Type B pancreatic cell (in vitro differentiated cells): ENCODE data around the gene CAND2. TPM values are rescaled to one million over a fixed set of nuclear protein-coding genes. Genes with fewer than 3 reads are reported as not detected.
A peak's percentile ranks its signal among the peaks of the same experiment; 100 is the strongest.

ENCODE experiments used
- DNase-seq: peaks from one replicate; pipeline ENCODE4 v3.0.0; 2021; ENCODE audit warnings: mixed read lengths; ENCODE audit not compliant: unreplicated experiment; ENCODE audit errors: extremely low spot score
- H3K27ac Mint-ChIP-seq: 2 replicates; pipeline ENCODE4 v1.8.0; 2021; ENCODE audit warnings: mild to moderate bottlenecking, mixed read lengths
- H3K27me3 Mint-ChIP-seq: 2 replicates; pipeline ENCODE4 v1.8.0; 2021; ENCODE audit warnings: mixed read lengths
- H3K36me3 Mint-ChIP-seq: 2 replicates; pipeline ENCODE4 v1.8.0; 2021; ENCODE audit warnings: mixed read lengths
- H3K4me1 Mint-ChIP-seq: one replicate; pipeline ENCODE4 v1.8.0; 2021; ENCODE audit warnings: mixed read lengths; ENCODE audit not compliant: unreplicated experiment
- H3K4me3 Mint-ChIP-seq: 2 replicates; pipeline ENCODE4 v1.8.0; 2021; ENCODE audit warnings: mild to moderate bottlenecking, mixed read lengths
- H3K9me3 Mint-ChIP-seq: 2 replicates; pipeline ENCODE4 v1.8.0; 2021; ENCODE audit warnings: mixed read lengths
- total RNA-seq: library from RNA; stranded (reverse); gene quantifications from 2 replicates; pipeline ENCODE4 v1.2.1, GENCODE V29; 2021; ENCODE audit warnings: low replicate concordance
- TF ChIP-seq, protein P1 (sequence below): fragments of 200-600 bp; sonication (generic); conservative IDR thresholded peaks from 2 replicates; pipeline ENCODE4 v1.5.0; 2021; ENCODE audit warnings: antibody characterized with exemption, mild to moderate bottlenecking

Gene CAND2
- total RNA-seq, 1 donor from 2014 or later, result 11.1 TPM

DNA sequence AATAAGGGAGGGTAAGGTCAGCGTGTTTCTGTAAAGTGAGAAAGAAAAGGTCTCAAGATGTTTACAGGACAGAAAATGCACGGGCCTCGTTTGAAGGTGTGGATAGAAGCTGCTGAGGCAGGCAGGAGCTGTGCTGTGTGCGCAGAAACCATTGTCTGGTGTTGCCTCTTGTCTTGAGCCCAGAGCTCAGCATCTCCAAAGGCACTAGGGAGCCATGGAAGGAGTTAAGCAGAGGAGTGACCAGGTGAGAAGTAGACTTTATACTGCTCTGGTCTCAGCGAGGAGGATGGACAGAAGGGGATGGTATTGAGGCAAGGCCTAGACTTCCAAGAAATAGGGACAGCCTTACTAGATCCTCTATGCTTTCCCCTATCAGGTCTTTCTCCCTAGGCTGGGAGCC is 13.0 kb downstream of the CAND2 start:
- peaks cover 6% of the 10 kb centered on the region for H3K4me1 Mint-ChIP-seq
- H3K27ac Mint-ChIP-seq, result peak overlapping the region; percentile 23
- H3K9me3 Mint-ChIP-seq, result no peaks in the 10 kb centered on the region
- TF ChIP-seq, protein P1, sequence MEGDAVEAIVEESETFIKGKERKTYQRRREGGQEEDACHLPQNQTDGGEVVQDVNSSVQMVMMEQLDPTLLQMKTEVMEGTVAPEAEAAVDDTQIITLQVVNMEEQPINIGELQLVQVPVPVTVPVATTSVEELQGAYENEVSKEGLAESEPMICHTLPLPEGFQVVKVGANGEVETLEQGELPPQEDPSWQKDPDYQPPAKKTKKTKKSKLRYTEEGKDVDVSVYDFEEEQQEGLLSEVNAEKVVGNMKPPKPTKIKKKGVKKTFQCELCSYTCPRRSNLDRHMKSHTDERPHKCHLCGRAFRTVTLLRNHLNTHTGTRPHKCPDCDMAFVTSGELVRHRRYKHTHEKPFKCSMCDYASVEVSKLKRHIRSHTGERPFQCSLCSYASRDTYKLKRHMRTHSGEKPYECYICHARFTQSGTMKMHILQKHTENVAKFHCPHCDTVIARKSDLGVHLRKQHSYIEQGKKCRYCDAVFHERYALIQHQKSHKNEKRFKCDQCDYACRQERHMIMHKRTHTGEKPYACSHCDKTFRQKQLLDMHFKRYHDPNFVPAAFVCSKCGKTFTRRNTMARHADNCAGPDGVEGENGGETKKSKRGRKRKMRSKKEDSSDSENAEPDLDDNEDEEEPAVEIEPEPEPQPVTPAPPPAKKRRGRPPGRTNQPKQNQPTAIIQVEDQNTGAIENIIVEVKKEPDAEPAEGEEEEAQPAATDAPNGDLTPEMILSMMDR, result no peak
- no peaks in the 10 kb centered on the region for H3K27me3 Mint-ChIP-seq
- H3K36me3 Mint-ChIP-seq, result peaks cover 4% of the 10 kb centered on the region
- no peak for DNase-seq
- H3K4me3 Mint-ChIP-seq, result peak overlapping the region; percentile 83

DNA sequence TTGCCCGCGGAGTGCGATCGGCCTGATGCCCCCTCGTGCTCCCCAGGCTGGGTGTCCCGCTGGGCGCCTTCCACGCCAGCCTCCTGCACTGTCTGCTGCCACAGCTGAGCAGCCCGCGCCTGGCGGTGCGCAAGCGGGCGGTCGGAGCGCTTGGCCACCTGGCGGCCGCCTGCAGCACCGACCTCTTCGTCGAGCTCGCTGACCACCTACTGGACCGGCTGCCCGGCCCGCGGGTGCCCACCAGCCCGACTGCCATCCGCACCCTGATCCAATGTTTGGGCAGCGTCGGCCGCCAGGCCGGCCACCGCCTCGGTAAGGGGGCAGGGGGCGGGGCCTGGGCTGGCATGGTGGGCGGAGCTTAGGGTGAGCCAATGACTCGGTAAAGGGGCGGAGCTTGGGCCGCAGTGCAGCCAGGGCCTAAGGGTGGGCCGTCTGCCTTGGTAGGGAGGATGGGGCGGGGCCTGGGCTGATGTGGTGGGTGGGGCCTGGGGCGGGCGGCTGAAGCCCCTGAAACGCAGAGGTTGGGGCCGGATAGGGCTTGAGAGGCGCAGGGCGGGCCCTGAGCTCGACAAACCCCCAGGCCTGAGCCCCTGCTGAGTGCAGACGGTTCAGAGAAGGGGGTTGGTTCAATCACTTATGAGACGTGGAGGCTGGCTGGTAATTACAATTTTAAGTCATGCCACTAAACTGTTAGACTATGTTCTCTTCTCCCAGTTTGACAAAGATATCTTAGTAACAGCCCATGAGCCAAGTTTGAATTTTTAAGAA is 13.7 kb downstream of the CAND2 start:
- H3K27me3 Mint-ChIP-seq, result no peaks in the 10 kb centered on the region
- H3K27ac Mint-ChIP-seq, result peak overlapping the region; percentile 21
- TF ChIP-seq, protein P1, result peak; percentile 93
- H3K9me3 Mint-ChIP-seq, result no peaks in the 10 kb centered on the region
- peak; percentile 95 for DNase-seq
- peak overlapping the region; percentile 83 for H3K4me3 Mint-ChIP-seq
- H3K36me3 Mint-ChIP-seq, result peaks cover 4% of the 10 kb centered on the region
- H3K4me1 Mint-ChIP-seq, result peaks cover 6% of the 10 kb centered on the region

DNA sequence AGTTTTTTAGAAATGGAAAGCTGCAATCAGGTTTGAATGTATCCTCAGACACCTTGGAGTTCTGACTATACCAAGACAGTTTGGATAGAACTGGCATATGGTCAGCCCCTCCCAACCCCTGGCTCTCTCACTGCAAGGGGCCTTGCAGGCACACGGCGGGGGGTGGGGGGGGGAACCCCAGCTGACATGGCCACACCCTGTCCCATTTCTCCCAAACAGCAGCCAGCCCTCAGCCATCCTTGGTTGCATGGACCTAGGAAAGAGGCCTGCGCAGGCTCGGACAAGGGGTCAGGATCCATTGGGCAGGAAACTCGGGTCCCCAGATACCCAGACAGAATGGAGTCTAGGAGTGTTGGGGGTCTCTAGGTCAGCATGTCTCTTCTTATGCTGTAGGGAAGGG is 14.5 kb downstream of the CAND2 start:
- Mint-ChIP-seq H3K27ac (peak overlapping the region; percentile 21), H3K36me3 (no peaks in the 10 kb centered on the region), H3K27me3 (no peaks in the 10 kb centered on the region), H3K4me3 (peak overlapping the region; percentile 81), H3K4me1 (peaks cover 6% of the 10 kb centered on the region), H3K9me3 (no peaks in the 10 kb centered on the region)
- TF ChIP-seq, protein P1, result no peak
- no peak for DNase-seq

DNA sequence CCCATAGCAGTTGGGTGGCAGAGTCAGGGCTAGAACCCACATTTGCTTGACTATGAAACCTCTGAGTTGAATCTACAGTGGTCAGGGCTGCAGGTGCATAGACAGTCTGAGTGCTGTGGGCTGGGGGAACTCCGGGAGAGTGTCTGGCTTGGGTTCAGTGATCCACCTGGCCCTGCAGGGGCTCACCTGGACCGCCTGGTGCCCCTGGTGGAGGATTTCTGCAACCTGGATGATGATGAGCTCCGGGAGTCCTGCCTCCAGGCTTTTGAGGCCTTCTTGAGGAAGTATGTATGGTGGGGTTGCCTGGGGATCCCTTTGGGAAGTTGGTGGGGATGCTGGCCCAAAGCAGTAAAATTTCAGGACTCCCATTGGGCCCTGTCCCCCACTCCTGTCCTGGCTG is 16.3 kb downstream of the CAND2 start:
- Mint-ChIP-seq H3K27ac (no peak overlapping the region), H3K27me3 (no peaks in the 10 kb centered on the region), H3K36me3 (no peaks in the 10 kb centered on the region), H3K9me3 (no peaks in the 10 kb centered on the region), H3K4me1 (peaks cover 6% of the 10 kb centered on the region), H3K4me3 (no peak overlapping the region)
- no peak for DNase-seq
- TF ChIP-seq, protein P1, result no peak

DNA sequence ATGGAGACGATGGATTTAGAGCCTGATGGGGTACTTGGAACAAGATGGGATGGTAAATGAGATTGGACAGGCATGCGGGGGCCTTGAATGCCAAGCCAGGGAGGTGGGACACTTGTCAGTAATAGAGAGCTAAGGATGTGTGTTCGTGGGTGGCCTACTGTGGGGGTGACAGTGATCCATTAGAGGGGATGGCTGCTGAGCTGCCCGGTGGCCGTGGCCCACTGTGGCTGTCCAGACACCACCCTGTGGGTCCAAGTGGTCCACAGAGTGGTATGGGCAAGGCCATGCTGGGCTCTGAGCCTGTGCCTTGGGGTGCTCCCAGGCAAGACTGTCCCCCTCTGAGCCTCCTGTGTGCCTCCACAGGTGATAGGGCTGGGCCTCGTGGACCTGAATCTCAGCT is 17.5 kb downstream of the CAND2 start:
- Mint-ChIP-seq H3K4me3 (no peak overlapping the region), H3K27ac (no peak overlapping the region), H3K9me3 (no peaks in the 10 kb centered on the region), H3K4me1 (peaks cover 6% of the 10 kb centered on the region), H3K36me3 (no peaks in the 10 kb centered on the region), H3K27me3 (no peaks in the 10 kb centered on the region)
- no peak for DNase-seq
- TF ChIP-seq, protein P1, result no peak
